ENCODE measurements around the gene TNFRSF8. TPM values are rescaled to one million over a fixed set of nuclear protein-coding genes. Genes with fewer than 3 reads are reported as not detected.

Gene TNFRSF8
- total and polyA plus RNA-seq, 9 of the 15 experiments (the other 6 are each of a cell fraction or from before 2014, with no cell fraction given), result 3.5 to 38.4 (median 17.1) TPM

GRCh38 chr1:12057382-12057781, 5.7 kb upstream of the TNFRSF8 start (continued):
- TF ChIP-seq KDM5B (IDR thresholded peaks at IDR 0.05; ENCODE audit: insufficient replicate concordance, low read depth, low read length) (no peak), PRDM10 (IDR thresholded peaks at IDR 0.05; ENCODE audit: partially characterized antibody) (peak; percentile 50), SMARCE1 (IDR thresholded peaks at IDR 0.05) (peak; percentile 33; the same call in 1 of the 2 replicates), HBP1 (CRISPR knock-in tag; IDR thresholded peaks at IDR 0.05) (no peak), RFX7 (CRISPR knock-in tag; IDR thresholded peaks at IDR 0.05) (no peak), TGIF2 (CRISPR knock-in tag; IDR thresholded peaks at IDR 0.05) (no peak), TAF7 (tag; IDR thresholded peaks at IDR 0.05) (no peak), MCM3 (IDR thresholded peaks at IDR 0.05) (no peak), ZBTB33 (CRISPR knock-in tag; IDR thresholded peaks at IDR 0.05) (no peak), MCM7 (IDR thresholded peaks at IDR 0.05) (no peak), DMBX1 (CRISPR knock-in tag; IDR thresholded peaks at IDR 0.05; ENCODE audit: borderline replicate concordance) (no peak), ZNF449 (CRISPR knock-in tag; IDR thresholded peaks at IDR 0.05) (no peak), ZNF41 (CRISPR knock-in tag; conservative IDR thresholded peaks at IDR 0.05) (no peak), LCOR (CRISPR knock-in tag; IDR thresholded peaks at IDR 0.05) (no peak)
- TF ChIP-seq, protein P1, sequence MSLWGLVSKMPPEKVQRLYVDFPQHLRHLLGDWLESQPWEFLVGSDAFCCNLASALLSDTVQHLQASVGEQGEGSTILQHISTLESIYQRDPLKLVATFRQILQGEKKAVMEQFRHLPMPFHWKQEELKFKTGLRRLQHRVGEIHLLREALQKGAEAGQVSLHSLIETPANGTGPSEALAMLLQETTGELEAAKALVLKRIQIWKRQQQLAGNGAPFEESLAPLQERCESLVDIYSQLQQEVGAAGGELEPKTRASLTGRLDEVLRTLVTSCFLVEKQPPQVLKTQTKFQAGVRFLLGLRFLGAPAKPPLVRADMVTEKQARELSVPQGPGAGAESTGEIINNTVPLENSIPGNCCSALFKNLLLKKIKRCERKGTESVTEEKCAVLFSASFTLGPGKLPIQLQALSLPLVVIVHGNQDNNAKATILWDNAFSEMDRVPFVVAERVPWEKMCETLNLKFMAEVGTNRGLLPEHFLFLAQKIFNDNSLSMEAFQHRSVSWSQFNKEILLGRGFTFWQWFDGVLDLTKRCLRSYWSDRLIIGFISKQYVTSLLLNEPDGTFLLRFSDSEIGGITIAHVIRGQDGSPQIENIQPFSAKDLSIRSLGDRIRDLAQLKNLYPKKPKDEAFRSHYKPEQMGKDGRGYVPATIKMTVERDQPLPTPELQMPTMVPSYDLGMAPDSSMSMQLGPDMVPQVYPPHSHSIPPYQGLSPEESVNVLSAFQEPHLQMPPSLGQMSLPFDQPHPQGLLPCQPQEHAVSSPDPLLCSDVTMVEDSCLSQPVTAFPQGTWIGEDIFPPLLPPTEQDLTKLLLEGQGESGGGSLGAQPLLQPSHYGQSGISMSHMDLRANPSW (CRISPR knock-in tag; IDR thresholded peaks at IDR 0.05), result no peak
